Mononuclear cell (primary cell): ENCODE results near the gene STARD6. TPM values are rescaled to one million over a fixed set of nuclear protein-coding genes. Genes with fewer than 3 reads are reported as not detected.
"Not testable (repeated sequence)": the region's sequence is repeated elsewhere in the genome, so short reads cannot be mapped to it uniquely, and the experiment has no call there.

Experiments
- H3K27me3 ChIP-seq: 2 replicates; pipeline ENCODE4 v1.6.0; 2011; ENCODE audit warnings: low read length, control low read depth; ENCODE audit not compliant: insufficient read depth
- H3K4me1 ChIP-seq: 2 replicates; pipeline ENCODE4 v1.5.1; 2011; ENCODE audit warnings: mild to moderate bottlenecking, low read length, control low read depth; ENCODE audit not compliant: insufficient read depth
- H3K4me3 ChIP-seq: 2 replicates; pipeline ENCODE4 v1.5.1; 2011; ENCODE audit warnings: mild to moderate bottlenecking, low read length, moderate library complexity
- H3K9me3 ChIP-seq: 2 replicates; pipeline ENCODE4 v1.5.1; 2011; ENCODE audit warnings: low read depth, mild to moderate bottlenecking, control low read depth, low read length
- total RNA-seq: library from RNA; depleted of rRNA; stranded (reverse); fragments of >200 nt; gene quantifications from one replicate; pipeline ENCODE4 v1.2.3, GENCODE V29; 2012

The STARD6 gene
- total RNA-seq, 1 donor, result not detected

GRCh38 chr18:54378057-54378456 is 20.4 kb upstream of the STARD6 start:
- Histone ChIP-seq H3K4me1 (no peaks in the 10 kb centered on the region), H3K9me3 (no peaks in the 10 kb centered on the region), H3K27me3 (no peaks in the 10 kb centered on the region), H3K4me3 (no peak overlapping the region)

- no peak overlapping the region for H3K4me3 ChIP-seq
These were observed 2.7 kb upstream of the STARD6 start for GRCh38 chr18:54360406-54360805.

GRCh38 chr18:54359233-54359632 is 1.6 kb upstream of the STARD6 start:
- Histone ChIP-seq H3K4me3 (no peak overlapping the region), H3K9me3 (no peaks in the 10 kb centered on the region), H3K4me1 (peaks cover 11% of the 10 kb centered on the region), H3K27me3 (no peaks in the 10 kb centered on the region)

More at GRCh38 chr18:54360406-54360805, 2.7 kb upstream of the STARD6 start:
- peaks cover 11% of the 10 kb centered on the region for H3K4me1 ChIP-seq
- no peaks in the 10 kb centered on the region for H3K9me3 ChIP-seq
- H3K27me3 ChIP-seq, result no peaks in the 10 kb centered on the region

GRCh38 chr18:54358495-54359040 is 910 bp upstream of the STARD6 start:
- no peaks in the 10 kb centered on the region for H3K9me3 ChIP-seq
- peaks cover 11% of the 10 kb centered on the region for H3K4me1 ChIP-seq
- no peaks in the 10 kb centered on the region for H3K27me3 ChIP-seq
- peak overlapping the region; percentile 74 for H3K4me3 ChIP-seq

- Histone ChIP-seq H3K9me3 (no peaks in the 10 kb centered on the region), H3K27me3 (peaks cover 4% of the 10 kb centered on the region), H3K4me1 (peaks cover 11% of the 10 kb centered on the region), H3K4me3 (peak overlapping the region; percentile 74)
These were observed 487 bp downstream of the STARD6 start for GRCh38 chr18:54357082-54357659.

- Histone ChIP-seq H3K9me3 (no peaks in the 10 kb centered on the region), H3K4me1 (no peaks in the 10 kb centered on the region), H3K27me3 (peaks cover 21% of the 10 kb centered on the region), H3K4me3 (no peak overlapping the region)
These were observed 6.5 kb downstream of the STARD6 start for GRCh38 chr18:54351186-54351585.

GRCh38 chr18:54338230-54338629 is 19.4 kb downstream of the STARD6 start:
- no peaks in the 10 kb centered on the region for H3K4me1 ChIP-seq
- H3K4me3 ChIP-seq, result no peak overlapping the region
- no peaks in the 10 kb centered on the region for H3K27me3 ChIP-seq
- no peaks in the 10 kb centered on the region for H3K9me3 ChIP-seq

GRCh38 chr18:54335638-54336173 is 22.0 kb downstream of the STARD6 start:
- Histone ChIP-seq H3K4me3 (no peak overlapping the region), H3K27me3 (no peaks in the 10 kb centered on the region), H3K4me1 (no peaks in the 10 kb centered on the region), H3K9me3 (no peaks in the 10 kb centered on the region)

- H3K27me3 ChIP-seq, result no peaks in the 10 kb centered on the region
- no peaks in the 10 kb centered on the region for H3K4me1 ChIP-seq
- no peak overlapping the region for H3K4me3 ChIP-seq
- H3K9me3 ChIP-seq, result no peaks in the 10 kb centered on the region
These were observed 26.7 kb downstream of the STARD6 start for GRCh38 chr18:54330768-54331548.

GRCh38 chr18:54329787-54330186 is 27.9 kb downstream of the STARD6 start:
- H3K4me1 ChIP-seq, result no peaks in the 10 kb centered on the region
- no peak overlapping the region for H3K4me3 ChIP-seq
- no peaks in the 10 kb centered on the region for H3K9me3 ChIP-seq
- H3K27me3 ChIP-seq, result no peaks in the 10 kb centered on the region

- Histone ChIP-seq H3K4me1 (no peaks in the 10 kb centered on the region), H3K27me3 (no peaks in the 10 kb centered on the region), H3K4me3 (no peak overlapping the region), H3K9me3 (no peaks in the 10 kb centered on the region)
These were observed 29.8 kb downstream of the STARD6 start for GRCh38 chr18:54327818-54328217.

GRCh38 chr18:54323970-54324369 is 33.7 kb downstream of the STARD6 start:
- no peaks in the 10 kb centered on the region for H3K9me3 ChIP-seq

GRCh38 chr18:54323561-54323960 is 34.1 kb downstream of the STARD6 start:
- Histone ChIP-seq H3K9me3 (no peaks in the 10 kb centered on the region), H3K4me1 (no peaks in the 10 kb centered on the region), H3K4me3 (no peak overlapping the region), H3K27me3 (no peaks in the 10 kb centered on the region)

More at GRCh38 chr18:54323970-54324369, 33.7 kb downstream of the STARD6 start:
- H3K27me3 ChIP-seq, result no peaks in the 10 kb centered on the region
- no peak overlapping the region for H3K4me3 ChIP-seq
- no peaks in the 10 kb centered on the region for H3K4me1 ChIP-seq

GRCh38 chr18:54316071-54316820 is 41.4 kb downstream of the STARD6 start:
- no peak overlapping the region for H3K4me3 ChIP-seq
- H3K27me3 ChIP-seq, result peaks cover 2% of the 10 kb centered on the region
- H3K9me3 ChIP-seq, result no peaks in the 10 kb centered on the region
- no peaks in the 10 kb centered on the region for H3K4me1 ChIP-seq

GRCh38 chr18:54309564-54309963 is 48.1 kb downstream of the STARD6 start:
- H3K27me3 ChIP-seq, H3K4me3 ChIP-seq, H3K4me1 ChIP-seq: not testable (repeated sequence)

More at GRCh38 chr18:54309564-54309963, 48.1 kb downstream of the STARD6 start:
- not testable (repeated sequence) for H3K9me3 ChIP-seq
